Kidney epithelial cell (primary cell): Measurements from ENCODE around the gene GRAMD4. TPM values are rescaled to one million over a fixed set of nuclear protein-coding genes. Genes with fewer than 3 reads are reported as not detected.

ENCODE experiments used
- DNase-seq: peaks from one replicate; pipeline ENCODE4 v3.0.0-alpha.2; 2010; ENCODE audit warnings: low read depth
- H3K27me3 ChIP-seq: 2 replicates; pipeline ENCODE4 v1.6.0; 2011; ENCODE audit warnings: low read length; ENCODE audit not compliant: control insufficient read depth, insufficient read depth
- H3K36me3 ChIP-seq: 2 replicates; pipeline ENCODE4 v1.5.1; 2011; ENCODE audit warnings: low read length; ENCODE audit not compliant: control insufficient read depth, insufficient read depth
- H3K4me3 ChIP-seq: 2 replicates; pipeline ENCODE4 v1.5.1; 2011; ENCODE audit warnings: low read depth, mild to moderate bottlenecking, control low read depth, low read length
- CTCF ChIP-seq: IDR thresholded peaks from 2 replicates; pipeline ENCODE4 v1.5.1; 2011; ENCODE audit warnings: mild to moderate bottlenecking, moderate library complexity, low read length, control low read depth, inconsistent platforms; ENCODE audit not compliant: insufficient read depth, poor library complexity, severe bottlenecking
- total RNA-seq: library from RNA; depleted of rRNA; stranded (reverse); fragments of >200 nt; gene quantifications from 2 replicates; pipeline ENCODE4 v1.2.3, GENCODE V29; 2015

The GRAMD4 gene
- total RNA-seq, 1 donor from 2014 or later: 30.4 TPM

- Histone ChIP-seq H3K36me3 (no peaks in the 10 kb centered on the region), H3K4me3 (no peak overlapping the region), H3K27me3 (no peaks in the 10 kb centered on the region)
- TF ChIP-seq CTCF: no peak
- DNase-seq: no peak
Observed at GRCh38 chr22:46583571-46583970, 36.6 kb upstream of the GRAMD4 start.

GRCh38 chr22:46584081-46584921, 35.9 kb upstream of the GRAMD4 start:
- no peaks in the 10 kb centered on the region for H3K27me3 ChIP-seq
- no peak overlapping the region for H3K4me3 ChIP-seq
- no peaks in the 10 kb centered on the region for H3K36me3 ChIP-seq
- no peak for TF ChIP-seq CTCF
- DNase-seq: no peak

- no peak for TF ChIP-seq CTCF
- Histone ChIP-seq H3K36me3 (no peaks in the 10 kb centered on the region), H3K4me3 (no peak overlapping the region), H3K27me3 (no peaks in the 10 kb centered on the region)
- no peak for DNase-seq
Observed at GRCh38 chr22:46585340-46586122, 34.7 kb upstream of the GRAMD4 start.

GRCh38 chr22:46586123-46586519, 34.1 kb upstream of the GRAMD4 start:
- Histone ChIP-seq H3K4me3 (no peak overlapping the region), H3K27me3 (no peaks in the 10 kb centered on the region), H3K36me3 (no peaks in the 10 kb centered on the region)
- no peak for TF ChIP-seq CTCF
- no peak for DNase-seq

GRCh38 chr22:46586531-46587011, 33.6 kb upstream of the GRAMD4 start:
- no peaks in the 10 kb centered on the region for H3K36me3 ChIP-seq
- H3K27me3 ChIP-seq: no peaks in the 10 kb centered on the region
- no peak for TF ChIP-seq CTCF
- H3K4me3 ChIP-seq: no peak overlapping the region
- DNase-seq: no peak
